K562 (cell line): ENCODE measurements around the gene NRARP. TPM values are rescaled to one million over a fixed set of nuclear protein-coding genes. Genes with fewer than 3 reads are reported as not detected.

Source experiments
- CBFA2T3 ChIP-seq: fragments of 450-650 bp; IDR thresholded peaks from 2 replicates; pipeline ENCODE4 v1.6.1; 2017
- CEBPB ChIP-seq: fragments of 450-650 bp; IDR thresholded peaks from 2 replicates; pipeline ENCODE4 v1.6.1; 2016; ENCODE audit warnings: missing genetic modification characterization, missing compliant biosample characterization
- CEBPG ChIP-seq, 3 experiments: fragments of 200-800 bp in 1 of 3; sonication (Bioruptor generic) in 1 of 3; sonication (generic) in 1 of 3; formaldehyde crosslinking in 1 of 3; IDR thresholded peaks in 2 of 3; conservative IDR thresholded peaks in 1 of 3; 2 replicates each; pipeline versions ENCODE4 v1.6.1 to v1.8.0; 2016 to 2022; ENCODE audit warnings: missing compliant biosample characterization in 2 of 3, missing genetic modification characterization in 2 of 3, mild to moderate bottlenecking in 1 of 3, missing genetic modification reagents in 1 of 3
- ETV6 ChIP-seq, 3 experiments: fragments of 150-350 bp in 1 of 3; sonication (generic) in 1 of 3; formaldehyde crosslinking in 1 of 3; IDR thresholded peaks; 2 replicates each; pipeline versions ENCODE4 v1.6.1 to v1.8.0; 2014 to 2022; ENCODE audit warnings: borderline replicate concordance in 2 of 3, low read depth in 2 of 3, antibody characterized with exemption in 1 of 3, low read length in 1 of 3, mild to moderate bottlenecking in 1 of 3, missing genetic modification reagents in 1 of 3
- HOXB6 ChIP-seq: fragments of 250-450 bp; sonication (Bioruptor Pico); IDR thresholded peaks from 2 replicates; pipeline ENCODE4 v1.5.1; 2022; ENCODE audit warnings: mild to moderate bottlenecking, borderline replicate concordance
- ID3 ChIP-seq, 2 experiments: fragments of 250-450 bp in 1 of 2; fragments of 450-650 bp in 1 of 2; sonication (Bioruptor Pico) in 1 of 2; IDR thresholded peaks; 2 replicates each; pipeline versions ENCODE4 v1.6.1 to v1.8.0; 2016 to 2021; ENCODE audit warnings: mild to moderate bottlenecking in 2 of 2, moderate library complexity in 2 of 2, missing compliant biosample characterization in 1 of 2, missing genetic modification characterization in 1 of 2
- KLF1 ChIP-seq: fragments of 450-650 bp; IDR thresholded peaks from 2 replicates; pipeline ENCODE4 v1.6.1; 2016; ENCODE audit warnings: missing genetic modification characterization, missing compliant biosample characterization
- L3MBTL2 ChIP-seq: fragments of 450-650 bp; IDR thresholded peaks from 2 replicates; pipeline ENCODE4 v1.6.1; 2016; ENCODE audit warnings: mild to moderate bottlenecking, moderate library complexity
- NR2F6 ChIP-seq: fragments of 450-650 bp; formaldehyde crosslinking; IDR thresholded peaks from 2 replicates; pipeline ENCODE4 v1.4.0; 2020; ENCODE audit warnings: mild to moderate bottlenecking
- PHB ChIP-seq: fragments of 250-450 bp; sonication (Bioruptor Pico); IDR thresholded peaks from 2 replicates; pipeline ENCODE4 v1.5.0; 2021
- RBM15 ChIP-seq: fragments of 200-400 bp; formaldehyde crosslinking; IDR thresholded peaks from 2 replicates; pipeline ENCODE4 v1.6.1; 2018; ENCODE audit warnings: mild to moderate bottlenecking, low read length, moderate library complexity; ENCODE audit not compliant: insufficient read depth
- SLC30A9 ChIP-seq: fragments of 250-450 bp; sonication (Bioruptor Pico); IDR thresholded peaks from 2 replicates; pipeline ENCODE4 v1.8.0; 2022; ENCODE audit warnings: mild to moderate bottlenecking, moderate library complexity
- TCF7L2 ChIP-seq: fragments of 150-350 bp; IDR thresholded peaks from 2 replicates; pipeline ENCODE4 v1.6.1; 2016; ENCODE audit warnings: low read depth, mild to moderate bottlenecking, low read length, moderate library complexity
- THAP7 ChIP-seq: fragments of 250-450 bp; sonication (Bioruptor Pico); IDR thresholded peaks from 2 replicates; pipeline ENCODE4 v1.5.0; 2021
- ZNF124 ChIP-seq: sonication (generic); formaldehyde crosslinking; IDR thresholded peaks from 2 replicates; pipeline ENCODE4 v1.8.1; 2022; ENCODE audit warnings: missing genetic modification reagents
- ZNF133 ChIP-seq: fragments of 250-450 bp; sonication (Bioruptor Pico); IDR thresholded peaks from 2 replicates; pipeline ENCODE4 v1.4.0; 2020; ENCODE audit warnings: mild to moderate bottlenecking
- ZNF146 ChIP-seq: IDR thresholded peaks from one replicate; pipeline ENCODE4 v1.6.1; 2018; ENCODE audit warnings: missing compliant biosample characterization; ENCODE audit not compliant: unreplicated experiment
- ZNF184 ChIP-seq: sonication (generic); formaldehyde crosslinking; IDR thresholded peaks from 2 replicates; pipeline ENCODE4 v1.5.0; 2020; ENCODE audit warnings: missing genetic modification reagents
- ZNF384 ChIP-seq: IDR thresholded peaks from 2 replicates; pipeline ENCODE4 v1.6.1; 2012; ENCODE audit warnings: low read depth, low read length, improper control_type of control experiment
- ZNF507 ChIP-seq: conservative IDR thresholded peaks from 2 replicates; pipeline ENCODE4 v1.6.1; 2017; ENCODE audit warnings: missing genetic modification characterization, missing compliant biosample characterization
- polyA plus RNA-seq, 8 experiments: library from polyadenylated mRNA; depleted of rRNA in 4 of 8; stranded (reverse) in 5 of 8; unstranded in 3 of 8; fragments of >200 nt; fragmentation: Nextera tagmentation in 2 of 8; fragmentation: Illumina TruSeq in 1 of 8; extraction: Ambion mirVana in 2 of 8; extraction: Trizol in 1 of 8; gene quantifications; 2 replicates each; pipeline versions ENCODE4 v1.2.1 to v1.2.3, GENCODE V29; 2011 to 2014; ENCODE audit warnings: inconsistent platforms in 1 of 8, missing spikeins in 1 of 8
- total RNA-seq, 7 experiments: library from RNA; depleted of rRNA in 6 of 7; stranded (reverse); fragments of >200 nt in 6 of 7; fragmentation: Illumina TruSeq in 2 of 7; extraction: Trizol in 2 of 7; gene quantifications; 2 replicates each; pipeline versions ENCODE4 v1.2.1 to v1.2.3, GENCODE V29; 2011 to 2021; ENCODE audit warnings: low replicate concordance in 1 of 7
- TF ChIP-seq, protein P1 (sequence below): fragments of 450-650 bp; formaldehyde crosslinking; IDR thresholded peaks from 2 replicates; pipeline ENCODE4 v1.4.0; 2020; ENCODE audit warnings: mild to moderate bottlenecking
- TF ChIP-seq, protein P2 (sequence below): fragments of 250-450 bp; sonication (Bioruptor Pico); IDR thresholded peaks from 2 replicates; pipeline ENCODE4 v1.5.0; 2021; ENCODE audit warnings: mild to moderate bottlenecking, moderate library complexity

Gene NRARP
- total and polyA plus RNA-seq, 9 of the 15 experiments (the other 6 are each of a cell fraction or from before 2014, with no cell fraction given): 2.0 to 24.5 (median 7.2) TPM; not detected in 2

GRCh38 chr9:137268538-137269201 lies 33.4 kb downstream of the NRARP start (continued):
- TF ChIP-seq ZNF124 (CRISPR knock-in tag) (no peak), KLF1 (tag) (no peak), HOXB6 (CRISPR knock-in tag) (no peak), TCF7L2 (no peak), ZNF133 (no peak), SLC30A9 (no peak), L3MBTL2 (peak; percentile 64), ZNF507 (tag) (no peak), CEBPB (tag) (no peak), RBM15 (no peak), PHB (CRISPR knock-in tag) (no peak), CBFA2T3 (peak; percentile 75), ZNF384 (no peak), ZNF146 (CRISPR knock-in tag) (no peak), ID3 (CRISPR knock-in tag; IDR thresholded peaks at IDR 0.05) (no peak), ID3 (tag; IDR thresholded peaks at IDR 0.05) (peak; percentile 76), THAP7 (CRISPR knock-in tag) (no peak), NR2F6 (no peak), ETV6 (IDR thresholded peaks at IDR 0.05; ENCODE audit: borderline replicate concordance in 1 of 2, low read depth in 2 of 2, low read length in 1 of 2) (0 out of 4 replicates have a peak, but pooled peaks of 1 of the 2 experiments have one; percentile 25), ETV6 (CRISPR knock-in tag; IDR thresholded peaks at IDR 0.05; ENCODE audit: borderline replicate concordance) (no peak), CEBPG (CRISPR knock-in tag; IDR thresholded peaks at IDR 0.05) (no peak), CEBPG (tag; conservative IDR thresholded peaks at IDR 0.05 in 1 of 2, IDR thresholded peaks at IDR 0.05 in 1 of 2) (no peak), ZNF184 (no peak)
- TF ChIP-seq, protein P1, sequence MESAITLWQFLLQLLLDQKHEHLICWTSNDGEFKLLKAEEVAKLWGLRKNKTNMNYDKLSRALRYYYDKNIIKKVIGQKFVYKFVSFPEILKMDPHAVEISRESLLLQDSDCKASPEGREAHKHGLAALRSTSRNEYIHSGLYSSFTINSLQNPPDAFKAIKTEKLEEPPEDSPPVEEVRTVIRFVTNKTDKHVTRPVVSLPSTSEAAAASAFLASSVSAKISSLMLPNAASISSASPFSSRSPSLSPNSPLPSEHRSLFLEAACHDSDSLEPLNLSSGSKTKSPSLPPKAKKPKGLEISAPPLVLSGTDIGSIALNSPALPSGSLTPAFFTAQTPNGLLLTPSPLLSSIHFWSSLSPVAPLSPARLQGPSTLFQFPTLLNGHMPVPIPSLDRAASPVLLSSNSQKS: no peak
- TF ChIP-seq, protein P2, sequence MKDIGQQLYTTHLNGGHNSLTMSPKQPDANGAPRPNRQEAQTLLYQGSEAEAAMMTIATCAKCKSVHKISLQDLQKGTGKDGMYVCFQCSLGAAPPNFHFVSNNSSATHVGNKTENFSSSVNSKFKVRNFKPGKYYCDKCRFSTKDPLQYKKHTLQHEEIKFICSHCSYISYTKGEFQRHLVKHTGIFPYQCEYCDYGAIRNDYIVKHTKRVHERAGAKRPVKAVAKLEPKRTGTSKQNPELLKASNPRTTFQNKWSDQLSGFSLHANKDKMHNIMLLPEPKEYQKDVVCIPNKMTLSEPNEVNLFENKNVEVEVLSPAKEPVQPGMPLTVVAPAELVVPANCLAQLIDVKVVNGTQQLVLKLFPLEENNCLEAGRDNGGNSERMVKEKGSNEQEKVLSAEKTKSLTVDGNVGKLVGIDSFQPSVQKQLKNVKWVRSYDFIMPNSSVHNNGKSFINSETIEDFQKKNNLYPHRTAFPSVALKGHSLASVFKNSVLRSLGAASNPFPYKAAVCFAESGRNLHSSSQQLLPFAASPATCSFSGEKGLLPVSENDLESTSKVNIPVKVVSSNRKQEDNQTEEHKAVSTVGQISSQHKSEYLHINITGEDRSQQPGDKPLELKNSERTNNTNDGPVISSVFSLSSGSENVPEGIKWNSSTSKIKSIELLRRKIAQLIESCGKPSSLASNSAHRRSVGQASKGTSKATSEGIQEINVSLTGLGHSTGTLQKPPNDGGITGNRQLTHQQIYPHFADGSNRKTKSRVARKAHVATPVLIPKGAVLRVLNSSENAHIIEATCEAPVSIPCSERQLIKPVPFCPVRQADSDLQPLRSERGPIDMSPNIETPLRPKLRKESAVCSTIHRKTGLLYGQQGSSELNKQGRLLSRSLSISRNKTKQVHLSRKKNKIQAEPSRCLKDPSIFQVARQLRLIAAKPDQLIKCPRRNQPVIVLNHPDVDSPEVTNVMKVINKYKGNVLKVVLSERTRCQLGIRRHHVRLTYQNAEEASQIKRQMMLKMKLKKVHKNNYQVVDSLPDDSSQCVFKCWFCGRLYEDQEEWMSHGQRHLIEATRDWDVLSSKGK (CRISPR knock-in tag): no peak
